Stimulated activated CD8-positive, alpha-beta memory T cell treated with anti-CD3 and anti-CD28 coated beads, Interleukin-4, amount 100 ng/mL, for 4 hours (primary cell): Measurements from ENCODE around the gene FCHSD2.
"Not testable (repeated sequence)": the region's sequence is repeated elsewhere in the genome, so short reads cannot be mapped to it uniquely, and the experiment has no call there.

Experiments used
- DNase-seq, 2 donors: peaks; one replicate each; pipeline ENCODE4 v3.0.0-alpha.2; 2020; ENCODE audit warnings: low read depth in 2 of 2, low spot score in 1 of 2

The FCHSD2 gene

DNA sequence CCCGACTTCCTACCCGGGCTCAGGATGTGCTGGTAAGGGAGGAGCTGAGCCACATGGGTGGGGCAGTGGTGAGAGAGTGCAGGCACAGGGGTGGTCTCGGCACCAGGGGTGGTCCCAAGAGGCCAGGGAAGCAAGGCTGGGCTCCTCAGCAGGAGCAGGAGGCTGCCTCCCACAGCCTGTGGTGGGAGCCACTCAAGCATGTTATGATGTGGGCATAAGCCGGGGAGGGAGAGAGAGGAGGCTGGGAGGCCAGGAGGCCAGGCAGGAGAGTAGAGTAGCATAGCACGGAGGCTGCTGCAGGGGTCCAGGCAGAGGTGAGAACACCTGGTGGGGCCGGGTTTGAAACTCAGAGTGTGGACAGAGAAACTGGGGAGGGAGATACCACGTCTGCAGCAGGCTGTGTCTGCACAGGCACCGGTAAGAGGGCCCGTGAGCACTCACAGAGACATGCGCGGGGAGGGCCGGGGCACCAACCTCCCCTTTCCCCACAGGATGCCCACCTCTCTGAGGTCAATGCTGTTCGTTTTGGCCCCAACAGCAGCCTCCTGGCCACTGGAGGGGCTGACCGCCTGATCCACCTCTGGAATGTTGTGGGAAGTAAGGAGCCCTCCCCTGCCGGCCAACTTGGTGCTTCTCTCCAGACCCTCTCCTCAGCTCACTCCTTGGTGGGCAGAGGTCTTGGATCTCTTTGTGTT, 317.2 kb downstream of the FCHSD2 start:
- no peak for DNase-seq

DNA sequence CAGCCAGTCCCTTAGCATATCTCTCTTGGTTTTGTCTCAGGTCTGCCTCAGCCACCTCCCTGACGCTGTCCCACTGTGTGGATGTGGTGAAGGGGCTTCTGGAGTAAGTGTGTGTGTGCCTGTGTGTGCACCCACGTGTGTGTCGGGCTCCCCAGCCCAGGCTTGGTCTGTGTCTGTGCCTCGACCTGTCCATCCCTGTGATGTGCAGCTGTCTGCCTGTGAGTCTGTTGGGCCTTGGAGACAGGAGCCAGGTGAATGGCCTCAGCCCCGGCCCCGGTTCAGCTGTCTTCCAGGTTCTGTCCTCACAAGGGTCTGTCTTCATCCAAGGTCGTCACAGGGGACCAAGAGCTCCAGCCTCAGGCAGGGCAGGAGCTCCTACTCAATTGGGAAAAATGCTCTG, 318.1 kb downstream of the FCHSD2 start:
- no peak for DNase-seq

DNA sequence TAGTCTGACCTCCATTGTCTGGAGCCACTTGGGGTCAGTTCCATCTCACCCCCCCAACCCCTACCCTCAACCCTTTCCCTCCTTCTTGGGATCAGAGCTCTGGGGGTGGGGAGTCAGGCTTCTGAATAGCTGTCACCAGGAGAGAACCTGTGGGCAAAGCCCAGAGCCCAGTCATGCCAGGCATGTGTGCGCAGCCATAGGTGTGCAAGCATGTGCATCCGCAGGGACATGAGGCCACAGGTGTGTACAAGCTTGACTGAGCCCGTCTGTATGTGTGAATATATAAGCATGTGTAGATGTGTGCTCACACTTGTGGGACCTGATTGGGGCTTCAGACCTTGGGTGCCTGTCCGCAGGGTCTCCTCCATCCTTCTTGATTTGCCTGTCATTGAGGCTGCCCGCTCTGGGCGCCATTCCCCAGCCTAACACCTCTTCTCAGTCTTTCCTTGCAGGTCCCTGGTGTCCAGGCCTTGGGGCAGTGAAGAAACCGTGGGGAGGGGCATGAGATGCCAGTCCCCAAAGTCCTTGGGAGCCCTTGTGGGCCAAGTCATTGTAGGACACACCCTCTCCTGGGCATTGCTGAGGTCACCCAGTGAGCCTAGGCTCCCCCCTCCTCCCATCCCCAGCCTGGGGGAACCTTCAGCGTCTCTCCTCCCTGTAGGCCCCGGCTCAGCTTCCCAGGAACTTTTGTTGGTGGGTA, 318.9 kb downstream of the FCHSD2 start:
- no peak for DNase-seq

DNA sequence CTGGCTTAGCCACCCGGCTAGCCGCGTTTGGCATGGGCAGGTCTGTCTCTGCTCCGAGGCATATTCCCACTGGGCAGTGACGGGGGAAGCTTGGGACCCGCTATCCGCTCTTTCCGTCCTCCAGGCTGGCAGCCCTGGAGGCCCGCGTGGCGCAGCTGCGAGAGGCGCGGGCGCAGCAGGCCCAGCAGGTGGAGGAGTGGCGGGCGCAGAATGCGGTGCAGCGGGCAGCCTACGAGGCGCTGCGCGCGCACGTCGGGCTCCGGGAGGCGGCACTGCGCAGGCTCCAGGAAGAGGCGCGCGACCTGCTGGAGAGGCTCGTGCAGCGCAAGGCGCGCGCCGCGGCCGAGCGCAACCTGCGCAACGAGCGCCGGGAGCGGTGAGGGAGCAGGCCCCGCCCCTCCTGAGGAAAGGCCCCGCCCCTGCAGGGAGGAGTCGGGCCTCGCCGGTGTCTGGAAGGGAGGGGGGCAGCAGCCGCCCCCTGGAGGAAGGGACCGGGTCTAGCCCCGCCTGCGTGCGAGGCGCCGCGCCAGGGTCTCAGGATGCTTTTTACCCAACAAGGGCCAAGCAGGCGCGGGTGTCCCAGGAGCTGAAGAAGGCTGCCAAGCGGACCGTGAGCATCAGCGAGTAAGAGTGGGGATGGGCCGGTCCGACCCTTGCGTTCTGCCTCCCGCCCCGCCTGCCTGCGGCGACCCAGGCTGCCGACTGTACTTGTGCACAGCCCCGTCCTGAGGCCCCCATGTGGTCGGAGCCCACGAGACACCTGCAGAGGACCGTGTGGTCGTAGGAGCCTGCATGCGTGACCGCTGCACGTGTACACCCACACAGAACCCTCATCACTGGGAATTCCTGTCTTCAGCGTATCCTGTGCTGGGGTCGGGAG, 320.0 kb downstream of the FCHSD2 start:
- DNase-seq: peak; percentile 33 to 78

DNA sequence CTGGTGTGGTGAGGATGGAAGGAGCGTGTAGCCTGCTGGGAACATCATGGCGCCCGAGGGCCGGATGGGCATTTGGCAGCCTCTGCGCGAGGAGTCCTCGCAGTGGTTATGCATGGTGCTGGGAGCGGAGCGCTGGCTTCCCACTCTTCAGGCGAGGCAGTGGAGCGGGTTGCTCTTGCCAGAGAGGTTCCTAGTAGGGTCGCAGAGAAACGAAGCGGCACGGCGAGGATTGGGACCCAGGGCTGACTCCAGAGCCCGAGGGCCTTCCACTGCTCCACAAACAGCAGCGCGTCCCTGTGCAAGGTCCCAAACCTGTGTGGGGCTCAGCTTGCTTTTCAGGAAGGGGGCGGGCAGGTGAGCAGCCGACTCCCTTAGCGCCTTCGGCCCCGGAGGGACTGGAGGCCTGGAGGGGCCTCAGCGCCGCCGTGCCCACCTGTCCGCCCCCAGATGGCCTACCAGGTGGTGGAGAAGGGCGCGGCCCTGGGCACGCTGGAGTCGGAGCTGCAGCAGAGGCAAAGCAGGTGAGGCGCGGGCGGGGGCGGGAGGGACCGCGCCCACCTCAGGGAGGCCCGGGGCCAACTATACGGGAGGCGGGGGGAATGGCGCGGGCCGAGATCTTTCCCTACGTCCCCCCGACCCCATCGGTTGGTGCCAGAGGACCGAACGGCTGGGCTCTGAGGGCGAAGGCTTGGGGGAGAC, 320.7 kb downstream of the FCHSD2 start:
- no peak for DNase-seq

DNA sequence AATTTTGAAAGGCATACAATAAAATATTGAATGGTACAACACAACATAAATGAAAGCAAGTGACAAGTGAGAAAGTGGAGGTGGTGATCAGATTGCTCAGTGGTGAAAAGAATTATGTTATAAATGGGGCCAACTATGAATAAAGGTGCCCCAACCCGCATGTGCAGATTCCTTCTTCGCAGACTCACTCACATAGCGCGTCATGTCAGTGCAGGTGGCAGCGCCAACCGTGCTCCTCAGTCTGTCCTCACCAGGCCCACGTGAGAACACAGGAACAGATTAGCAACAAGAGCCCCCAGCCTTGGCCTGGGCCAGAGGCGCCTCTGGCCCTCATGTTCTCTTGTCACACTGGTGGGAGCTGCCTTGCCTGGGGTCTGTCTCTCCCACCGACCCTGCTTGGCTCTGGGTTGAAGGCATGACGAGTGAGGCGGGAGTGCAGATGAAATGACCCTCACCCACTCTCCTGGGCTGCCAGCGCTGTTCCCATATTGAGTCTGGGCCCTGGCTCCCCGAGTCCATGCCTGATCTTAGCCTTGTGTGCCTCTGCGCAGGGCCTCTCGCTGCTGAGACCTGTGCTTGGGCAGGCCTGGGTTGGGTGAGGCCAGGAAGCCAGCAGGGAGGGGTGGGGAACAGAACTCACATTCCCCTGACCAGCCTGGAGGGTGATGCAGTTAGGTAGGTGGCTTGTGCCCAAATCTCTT, 321.5 kb downstream of the FCHSD2 start:
- no peak for DNase-seq

DNA sequence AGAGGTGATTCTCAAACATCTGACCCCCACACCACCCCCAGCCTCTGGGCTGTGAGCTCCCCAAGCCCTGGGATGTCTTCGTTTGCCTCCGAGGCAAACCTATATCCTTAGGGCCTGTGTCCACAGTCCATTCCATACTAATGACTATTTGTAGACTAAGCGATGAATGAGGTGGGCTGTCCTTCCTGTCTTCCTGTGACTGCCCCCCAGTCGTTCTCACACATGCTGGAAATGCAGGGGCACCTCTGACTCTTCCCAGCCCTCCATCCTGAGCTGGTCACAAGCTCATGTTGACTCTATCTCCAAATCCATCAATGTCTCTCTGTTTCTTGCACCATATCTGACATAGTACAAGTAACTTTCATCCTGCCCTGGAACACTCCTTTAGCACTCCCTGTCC, 323.1 kb downstream of the FCHSD2 start:
- DNase-seq: no peak

DNA sequence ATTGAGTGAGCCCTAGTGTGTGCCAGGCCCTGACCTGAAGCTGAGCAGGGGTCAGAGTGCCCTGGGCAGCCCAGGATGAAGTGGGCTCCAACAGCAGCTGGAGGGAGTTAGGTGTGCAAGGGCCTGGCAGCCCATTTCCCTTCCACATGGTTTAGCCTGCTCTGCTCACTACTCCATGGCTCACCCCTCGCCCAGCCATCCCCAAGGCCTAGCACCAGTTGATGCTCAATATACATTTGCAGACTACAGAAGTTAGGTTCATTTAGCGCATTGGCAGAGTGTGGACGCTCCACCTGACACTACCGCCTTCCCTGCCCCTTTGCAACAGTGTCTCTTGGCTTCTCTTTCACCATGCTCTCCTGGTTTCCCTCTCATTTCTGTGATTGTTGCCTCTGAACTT, 324.2 kb downstream of the FCHSD2 start:
- DNase-seq: no peak

DNA sequence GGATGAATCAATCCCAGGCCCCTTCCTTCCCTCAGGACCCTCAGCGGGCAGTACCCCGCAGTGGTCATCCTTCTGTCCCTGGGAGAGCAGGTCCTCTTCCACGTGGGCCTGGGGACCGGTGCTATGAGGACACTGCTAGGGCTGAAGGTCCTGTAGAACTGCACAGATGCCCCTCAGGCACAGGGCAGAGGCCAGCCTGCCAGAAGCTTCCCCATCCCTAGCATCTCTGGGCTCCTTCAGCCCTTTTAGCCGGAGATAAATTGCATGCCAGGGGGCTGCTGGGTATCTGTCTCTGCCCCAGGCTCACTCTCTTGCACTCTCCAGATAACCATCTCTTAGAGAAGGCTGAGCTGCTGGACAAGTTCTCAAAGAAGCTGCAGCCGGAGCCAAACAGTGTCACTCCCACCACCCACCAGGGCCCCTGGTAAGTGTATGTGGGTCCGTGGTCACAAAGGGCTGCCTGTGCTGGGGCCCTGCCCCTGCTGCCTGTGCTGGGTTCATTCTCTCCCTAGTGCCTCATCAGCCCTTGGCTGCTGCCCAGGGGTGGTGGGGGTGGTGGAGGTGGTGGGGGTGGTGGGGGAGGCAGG, 325.6 kb downstream of the FCHSD2 start:
- DNase-seq: no peak

DNA sequence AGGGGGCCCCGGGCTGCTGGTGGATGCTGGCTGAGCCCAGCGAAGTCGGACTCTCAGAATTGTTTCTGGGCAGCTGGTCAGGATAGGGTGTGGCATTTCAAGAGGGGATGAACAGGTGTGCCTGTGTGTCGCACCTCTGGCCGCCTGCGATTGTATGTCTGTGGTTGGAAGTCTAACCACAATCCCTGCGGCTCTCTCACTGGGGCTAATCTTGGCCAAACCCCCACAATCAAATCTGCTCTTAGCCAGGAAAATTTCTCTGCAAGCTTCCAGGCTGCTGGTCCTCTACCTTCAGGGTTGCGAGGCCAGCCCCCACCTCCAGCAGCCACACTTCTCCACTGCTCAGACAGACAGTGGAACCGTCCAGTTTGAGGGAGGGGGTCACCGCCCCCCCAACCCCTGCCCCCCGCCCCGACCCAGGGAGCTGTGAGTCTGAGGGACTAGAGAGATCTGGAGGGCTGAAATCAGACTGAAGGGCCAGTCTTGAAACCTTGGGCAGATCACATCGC, 327.0 kb downstream of the FCHSD2 start:
- no peak for DNase-seq

DNA sequence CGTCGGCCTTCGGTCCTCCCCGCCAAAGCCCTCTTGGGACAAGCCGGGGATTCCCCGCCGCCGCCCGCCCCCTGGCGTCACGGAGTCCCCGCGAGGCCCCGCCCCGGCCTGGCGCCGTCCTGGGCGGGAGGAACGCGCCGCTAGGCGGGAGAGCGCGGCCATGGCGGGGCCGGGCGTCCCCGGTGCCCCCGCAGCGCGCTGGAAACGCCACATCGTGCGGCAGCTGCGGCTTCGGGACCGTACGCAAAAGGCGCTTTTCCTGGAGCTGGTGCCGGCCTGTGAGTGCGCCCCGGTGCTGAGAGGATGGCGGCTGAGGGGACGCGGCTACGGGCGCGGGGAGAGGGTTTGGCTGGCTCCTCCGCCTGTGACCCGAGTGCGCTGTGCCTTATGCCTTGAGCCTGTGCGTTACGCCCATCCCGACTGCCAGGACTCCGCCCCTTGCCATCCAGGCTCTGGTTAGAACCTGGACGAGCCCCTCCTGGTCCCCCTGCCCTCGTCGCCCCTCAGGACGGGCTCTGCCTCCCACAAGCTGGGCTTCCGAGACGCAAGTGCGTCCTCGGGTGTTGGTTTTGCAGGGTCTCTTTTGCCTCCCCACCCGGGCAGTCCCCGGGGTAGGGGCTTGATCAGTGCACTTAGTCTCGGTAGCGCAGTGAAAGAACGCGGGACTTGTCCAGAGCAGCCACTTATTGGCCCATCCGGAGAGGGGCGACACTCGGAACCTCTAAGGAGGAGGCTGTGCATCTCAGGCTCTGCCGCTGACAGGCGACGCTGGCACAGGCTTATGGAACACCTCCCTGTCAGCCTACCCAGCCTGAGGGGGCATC, 327.6 kb downstream of the FCHSD2 start, which contains the start of gene ATG16L2:
TSS of gene ATG16L2 (plus strand) at position 126 of the 824 bp plus-strand sequence. CDS start at position 161, 35 bp downstream.
- peak; percentile 76 to 81 for DNase-seq

DNA sequence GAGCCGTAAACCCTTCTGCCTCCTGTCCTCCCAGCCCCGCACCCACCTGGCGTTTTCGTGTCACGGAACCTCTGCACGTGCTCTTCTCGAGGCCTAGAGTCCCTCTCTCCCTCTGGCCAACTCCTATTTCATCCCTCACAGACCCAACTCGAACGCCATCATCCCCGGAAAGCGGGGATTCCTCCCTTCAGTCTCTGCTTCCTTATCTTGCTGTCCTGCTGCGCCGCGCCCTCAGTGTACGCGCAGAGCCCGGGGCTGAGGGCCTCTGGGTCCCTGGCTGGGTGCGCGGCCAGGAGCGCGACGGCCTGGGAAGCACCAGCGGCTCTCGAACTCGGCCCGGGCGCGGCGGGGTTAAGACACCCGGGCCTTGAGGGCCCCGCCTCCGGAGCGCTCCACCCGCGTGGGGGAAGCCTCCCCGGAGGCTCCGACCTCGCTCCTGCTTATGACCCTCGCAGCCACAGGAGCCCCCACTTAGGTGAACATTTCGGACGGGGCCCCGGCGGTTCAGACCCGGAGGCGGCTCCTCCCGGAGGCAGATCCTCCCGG, 328.3 kb downstream of the FCHSD2 start:
- DNase-seq: no peak

DNA sequence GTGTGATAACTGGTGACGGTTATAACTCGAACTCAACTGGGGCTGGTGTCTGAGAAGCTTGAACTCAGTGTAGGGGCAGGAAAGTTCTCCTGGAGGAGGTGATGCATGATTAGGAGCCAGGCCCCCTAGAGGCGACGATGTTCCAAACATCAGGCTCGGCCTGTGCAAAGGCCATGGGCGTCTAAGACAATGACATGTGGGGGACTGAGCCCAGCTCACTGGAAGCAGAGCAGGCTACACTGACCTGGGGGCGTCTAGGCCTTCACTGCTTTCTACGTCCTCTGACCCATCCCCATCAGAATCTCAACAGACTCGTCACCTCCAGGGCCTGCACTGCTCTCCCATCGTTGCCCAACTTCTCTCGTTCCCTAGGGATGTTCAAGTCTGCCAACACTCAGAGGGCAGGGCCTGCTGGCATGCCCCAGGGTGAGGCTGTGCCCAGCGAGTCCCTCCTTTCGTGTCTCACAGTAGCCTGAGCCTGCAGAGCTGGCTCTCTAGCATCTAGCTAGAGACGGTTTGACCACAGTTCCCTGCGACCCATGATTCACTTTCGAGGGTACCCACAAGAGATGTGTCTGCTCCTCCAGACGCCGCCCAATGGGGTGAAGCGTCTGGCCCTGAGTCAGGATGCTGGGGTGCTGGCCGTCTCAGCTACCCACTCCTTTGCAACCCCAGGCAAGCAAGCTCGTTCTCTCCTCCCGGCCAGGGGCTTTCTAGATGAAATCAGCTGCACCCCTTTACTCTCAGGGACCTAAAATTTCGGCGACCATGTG, 329.0 kb downstream of the FCHSD2 start:
- peak; percentile 37 to 66 for DNase-seq

DNA sequence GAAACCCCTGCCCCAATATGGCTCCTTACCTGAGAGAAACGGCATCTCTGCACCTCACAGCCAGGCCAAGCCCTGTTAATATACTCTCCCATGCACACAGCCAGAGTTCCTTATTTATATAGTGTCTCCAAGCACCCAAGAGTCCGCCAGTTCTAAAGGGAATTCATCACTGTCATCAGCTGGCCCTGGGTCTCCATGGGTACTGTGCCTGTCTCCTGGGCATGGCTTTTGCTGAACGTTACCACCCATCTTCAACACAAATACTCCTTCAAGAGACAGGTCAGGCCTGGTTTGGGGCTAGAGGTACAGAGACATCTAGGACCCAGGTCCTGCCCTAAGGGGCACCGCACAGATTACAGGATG, 329.5 kb downstream of the FCHSD2 start:
- DNase-seq: no peak

DNA sequence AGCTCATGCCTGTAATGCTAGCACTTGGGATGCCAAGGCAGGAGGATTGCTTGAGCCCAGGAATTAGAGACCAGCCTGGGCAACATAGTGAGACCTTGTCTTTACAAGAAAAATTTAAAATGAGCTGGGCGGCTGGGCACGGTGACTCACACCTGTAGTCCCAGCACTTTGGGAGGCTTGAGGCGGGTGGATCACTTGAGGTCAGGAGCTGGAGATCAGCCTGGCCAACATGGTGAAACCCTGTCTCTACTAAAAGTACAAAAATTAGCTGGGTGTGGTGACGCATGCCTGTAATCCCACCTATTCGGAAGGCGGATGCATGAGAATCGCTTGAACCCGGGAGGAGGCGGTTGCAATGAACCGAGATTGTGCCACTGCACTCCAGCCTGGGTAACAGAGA, 330.4 kb downstream of the FCHSD2 start:
- not testable (repeated sequence) for DNase-seq

DNA sequence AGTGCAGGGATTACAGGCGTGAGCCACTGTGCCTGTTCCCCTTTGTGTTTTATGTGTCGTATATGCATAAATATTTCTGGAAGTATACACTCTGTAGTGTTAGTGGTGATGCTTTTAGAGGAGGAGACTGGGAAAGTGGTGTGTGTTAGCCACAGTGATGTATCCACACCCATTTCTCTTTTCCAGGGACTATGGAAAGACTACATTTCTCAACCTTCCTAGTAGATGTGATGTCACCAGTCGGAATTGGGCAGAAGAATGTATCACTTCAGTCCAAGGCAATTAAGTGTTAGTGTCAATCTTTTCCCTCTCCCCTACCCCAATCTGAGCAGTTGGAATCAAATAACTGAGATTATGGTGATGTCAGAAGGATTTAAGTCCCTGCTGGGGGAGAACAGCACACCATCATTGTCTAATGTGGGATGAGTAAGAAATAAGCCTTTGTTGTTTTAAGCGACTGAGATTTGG, 333.8 kb downstream of the FCHSD2 start:
- no peak for DNase-seq

DNA sequence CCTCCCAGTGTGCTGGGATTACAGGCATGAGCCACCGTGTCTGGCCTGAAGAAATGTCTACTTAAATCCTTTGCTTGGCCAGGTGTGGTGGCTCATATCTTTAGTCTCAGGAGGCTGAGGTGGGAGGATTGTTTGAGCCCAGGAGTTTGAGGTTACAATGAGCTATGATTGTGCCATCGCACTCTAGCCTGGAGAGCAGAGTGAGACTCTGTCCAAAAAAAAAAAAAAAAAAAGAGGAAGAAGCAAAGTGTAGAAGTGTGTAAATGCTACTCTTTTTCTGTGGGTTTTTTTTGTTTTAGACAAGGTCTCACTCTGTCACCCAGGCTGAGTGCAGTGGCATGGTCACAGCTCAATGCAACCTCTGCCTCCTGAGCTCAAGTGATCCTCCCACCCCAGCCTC, 334.3 kb downstream of the FCHSD2 start:
- no peak for DNase-seq
